C4-2B (cell line): ENCODE results near the gene CCDC33.

ENCODE experiments used
- CTCF ChIP-seq: fragments of 450-650 bp; conservative IDR thresholded peaks from 2 replicates; pipeline ENCODE4 v1.5.1; 2017; ENCODE audit warnings: mild to moderate bottlenecking
- ZFX ChIP-seq: fragments of 450-650 bp; IDR thresholded peaks from 2 replicates; pipeline ENCODE4 v1.6.1; 2017

DNA sequence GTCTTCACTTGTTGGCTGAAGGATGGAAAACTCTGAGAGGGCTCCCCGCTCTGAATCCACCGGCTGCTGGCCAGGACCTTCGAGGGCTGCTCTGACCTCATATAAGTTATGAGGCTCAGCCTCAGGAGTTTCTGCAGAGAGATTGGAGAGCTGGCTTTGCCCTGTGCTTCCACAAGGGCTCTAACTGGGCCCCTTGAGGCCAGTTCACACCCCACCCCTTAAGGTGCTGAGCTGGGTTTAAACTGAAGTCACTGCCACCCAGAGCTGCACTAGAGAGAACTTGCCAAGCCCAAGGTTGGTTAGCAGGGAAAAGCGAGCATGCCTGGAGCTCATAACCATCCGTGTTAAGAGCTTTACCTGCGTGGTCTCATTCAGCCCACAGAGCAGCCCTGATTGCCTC lies 2.8 kb upstream of the CCDC33 start:
- TF ChIP-seq CTCF, result no peak
- no peak for TF ChIP-seq ZFX
